CD4-positive, CD25-positive, alpha-beta regulatory T cell (primary cell): ENCODE results near the gene RGS17. TPM values are rescaled to one million over a fixed set of nuclear protein-coding genes. Genes with fewer than 3 reads are reported as not detected.

ENCODE experiments used
- ATAC-seq, 2 donors: fragments of 150-1000 bp; cut with Tn5 transposase; one replicate each; pipeline ENCODE4 v1.10.0; 2021; ENCODE audit warnings: low read depth in 2 of 2, moderate number of reproducible peaks in 2 of 2, moderate library complexity in 1 of 2
- DNase-seq, 3 donors: peaks; one replicate each; pipeline versions ENCODE4 v3.0.0 to v3.0.0-alpha.2; 2012 to 2022; ENCODE audit warnings: mixed read lengths in 1 of 3
- H3K27ac ChIP-seq: one replicate; pipeline ENCODE4 v1.7.0; 2013; ENCODE audit warnings: mild to moderate bottlenecking, low read length; ENCODE audit not compliant: insufficient read depth, poor library complexity, severe bottlenecking
- H3K27me3 ChIP-seq: one replicate; pipeline ENCODE4 v1.7.0; 2013; ENCODE audit warnings: low read length; ENCODE audit not compliant: control insufficient read depth, insufficient read depth
- H3K36me3 ChIP-seq: one replicate; pipeline ENCODE4 v1.7.0; 2013; ENCODE audit warnings: mild to moderate bottlenecking, low read length, moderate library complexity; ENCODE audit not compliant: control insufficient read depth, insufficient read depth
- H3K4me1 ChIP-seq: 2 replicates; pipeline ENCODE4 v1.7.0; 2013; ENCODE audit warnings: mild to moderate bottlenecking, low read length; ENCODE audit not compliant: insufficient read depth, control insufficient read depth, poor library complexity, severe bottlenecking
- H3K4me3 ChIP-seq: one replicate; pipeline ENCODE4 v1.7.0; 2013; ENCODE audit warnings: low read depth, mild to moderate bottlenecking, low read length, moderate library complexity
- H3K9me3 ChIP-seq, 2 experiments: 1 replicate in 1 of 2; 2 replicates in 1 of 2; pipeline ENCODE4 v1.7.0; 2013; ENCODE audit warnings: low read length in 2 of 2, mild to moderate bottlenecking in 1 of 2, moderate library complexity in 1 of 2; ENCODE audit not compliant: control insufficient read depth in 2 of 2
- H3K27ac Mint-ChIP-seq, 3 donors: one replicate each; pipeline ENCODE4 v1.8.0; 2020 to 2022; ENCODE audit warnings: mild to moderate bottlenecking in 3 of 3, mixed read lengths in 3 of 3, moderate library complexity in 2 of 3
- H3K27me3 Mint-ChIP-seq: one replicate; pipeline ENCODE4 v1.8.0; 2022; ENCODE audit warnings: mild to moderate bottlenecking, mixed read lengths
- H3K36me3 Mint-ChIP-seq: one replicate; pipeline ENCODE4 v1.8.0; 2020; ENCODE audit warnings: mixed read lengths
- H3K4me1 Mint-ChIP-seq, 4 donors: one replicate each; pipeline ENCODE4 v1.8.0; 2020 to 2022; ENCODE audit warnings: mixed read lengths in 4 of 4, mild to moderate bottlenecking in 1 of 4
- H3K4me3 Mint-ChIP-seq, 4 donors: one replicate each; pipeline ENCODE4 v1.8.0; 2020 to 2022; ENCODE audit warnings: mild to moderate bottlenecking in 4 of 4, mixed read lengths in 4 of 4, moderate library complexity in 3 of 4
- H3K9me3 Mint-ChIP-seq, 7 donors: one replicate each; pipeline ENCODE4 v1.8.0; 2020 to 2022; ENCODE audit warnings: mixed read lengths in 7 of 7, mild to moderate bottlenecking in 3 of 7, moderate library complexity in 2 of 7
- polyA plus RNA-seq, 4 donors: library from polyadenylated mRNA; unstranded; fragments of 300-500 nt; fragmentation: Illumina TruSeq; gene quantifications; one replicate each; pipeline ENCODE4 v1.2.3, GENCODE V29; 2021
- total RNA-seq: library from RNA; stranded (reverse); gene quantifications from one replicate; pipeline ENCODE4 v1.2.3, GENCODE V29; 2022

The RGS17 gene
- total and polyA plus RNA-seq, 5 donors from 2014 or later = 0.03 TPM; not detected in 4

- no peak overlapping the region for H3K4me3 Mint-ChIP-seq
- no peak overlapping the region for H3K4me3 ChIP-seq
- H3K36me3 Mint-ChIP-seq = no peaks in the 10 kb centered on the region
- DNase-seq (no peak), ATAC-seq (no peak)
- H3K4me1 ChIP-seq = no peaks in the 10 kb centered on the region
- no peaks in the 10 kb centered on the region for H3K36me3 ChIP-seq
- no peaks in the 10 kb centered on the region for H3K4me1 Mint-ChIP-seq
- no peak overlapping the region for H3K27ac ChIP-seq
- no peak overlapping the region for H3K27ac Mint-ChIP-seq
- no peaks in the 10 kb centered on the region for H3K9me3 ChIP-seq
- H3K9me3 Mint-ChIP-seq = peaks cover 0 to 2% (median 0%) of the 10 kb centered on the region in 7 donors
- H3K27me3 Mint-ChIP-seq = peaks cover under 1% of the 10 kb centered on the region
- H3K27me3 ChIP-seq = no peaks in the 10 kb centered on the region
Measured at GRCh38 chr6:153102605-153103318, 28.3 kb downstream of the RGS17 start.

- no peaks in the 10 kb centered on the region for H3K36me3 Mint-ChIP-seq
- H3K27me3 Mint-ChIP-seq = peaks cover 5% of the 10 kb centered on the region
- H3K4me3 Mint-ChIP-seq = no peak overlapping the region
- peaks cover 0 to 2% (median 0%) of the 10 kb centered on the region in 4 donors for H3K4me1 Mint-ChIP-seq
- Histone ChIP-seq H3K4me1 (no peaks in the 10 kb centered on the region), H3K27ac (no peak overlapping the region), H3K27me3 (no peaks in the 10 kb centered on the region), H3K36me3 (no peaks in the 10 kb centered on the region), H3K9me3 (no peaks in the 10 kb centered on the region), H3K4me3 (no peak overlapping the region)
- ATAC-seq = no peak
- DNase-seq = no peak
- peaks cover 0 to 2% (median 0%) of the 10 kb centered on the region in 7 donors for H3K9me3 Mint-ChIP-seq
- no peak overlapping the region for H3K27ac Mint-ChIP-seq
Measured at GRCh38 chr6:153101461-153101860, 29.6 kb downstream of the RGS17 start.

DNA sequence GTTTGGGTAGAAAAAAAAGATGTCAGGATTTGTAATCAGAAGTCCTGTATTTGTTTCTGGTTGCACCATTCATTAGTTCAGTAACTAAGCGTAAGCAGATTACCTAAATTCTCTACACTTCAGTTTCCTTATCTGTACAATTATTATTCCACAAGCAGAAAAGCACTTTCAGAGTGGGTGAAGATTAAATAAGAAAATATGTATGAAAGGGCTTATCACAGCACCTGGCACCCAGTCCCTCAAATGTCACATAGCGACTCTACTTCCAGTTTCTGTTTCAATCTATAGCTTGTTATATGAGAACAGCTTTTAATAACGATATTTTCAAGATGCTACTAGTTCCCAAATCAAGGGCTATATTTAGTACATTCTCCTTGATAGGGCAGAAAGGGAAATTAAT lies 31.4 kb downstream of the RGS17 start:
- H3K27ac Mint-ChIP-seq = no peak overlapping the region
- H3K36me3 Mint-ChIP-seq = no peaks in the 10 kb centered on the region
- no peak overlapping the region for H3K4me3 Mint-ChIP-seq
- H3K9me3 Mint-ChIP-seq = peaks cover 0 to 2% (median 0%) of the 10 kb centered on the region in 7 donors
- H3K27me3 Mint-ChIP-seq = peaks cover 11% of the 10 kb centered on the region
- DNase-seq = no peak
- Histone ChIP-seq H3K27ac (no peak overlapping the region), H3K36me3 (no peaks in the 10 kb centered on the region), H3K4me3 (no peak overlapping the region), H3K4me1 (no peaks in the 10 kb centered on the region), H3K27me3 (no peaks in the 10 kb centered on the region), H3K9me3 (no peaks in the 10 kb centered on the region)
- H3K4me1 Mint-ChIP-seq = peaks cover 0 to 2% (median 0%) of the 10 kb centered on the region in 4 donors
- ATAC-seq = no peak

DNA sequence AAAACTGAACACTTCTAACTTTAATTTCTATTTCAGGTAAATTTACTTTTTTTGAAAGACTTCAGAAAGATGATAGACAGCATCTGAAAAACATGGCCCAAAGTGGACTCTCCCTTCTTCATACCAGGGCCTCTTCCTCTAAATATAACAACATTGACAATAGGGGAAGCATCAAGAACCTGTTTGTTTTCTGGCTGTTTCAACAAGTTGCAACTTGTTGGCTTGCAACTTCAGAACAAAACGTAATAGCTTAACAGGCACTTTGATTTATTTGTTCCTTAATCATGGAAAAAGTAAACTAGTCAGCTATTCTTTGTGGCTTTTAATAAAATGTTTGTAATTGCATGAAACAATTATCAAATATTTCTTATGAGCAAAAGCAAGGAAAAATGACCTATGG lies 34.3 kb downstream of the RGS17 start:
- DNase-seq (no peak), ATAC-seq (no peak)
- Histone ChIP-seq H3K27ac (no peak overlapping the region), H3K9me3 (no peaks in the 10 kb centered on the region), H3K27me3 (no peaks in the 10 kb centered on the region), H3K4me1 (no peaks in the 10 kb centered on the region), H3K4me3 (no peak overlapping the region), H3K36me3 (no peaks in the 10 kb centered on the region)
- Mint-ChIP-seq H3K27ac (no peak overlapping the region), H3K9me3 (peaks cover 0 to 2% (median 0%) of the 10 kb centered on the region in 7 donors), H3K4me3 (no peak overlapping the region), H3K36me3 (no peaks in the 10 kb centered on the region), H3K4me1 (peaks cover 0 to 2% (median 0%) of the 10 kb centered on the region in 4 donors), H3K27me3 (peaks cover 11% of the 10 kb centered on the region)

DNA sequence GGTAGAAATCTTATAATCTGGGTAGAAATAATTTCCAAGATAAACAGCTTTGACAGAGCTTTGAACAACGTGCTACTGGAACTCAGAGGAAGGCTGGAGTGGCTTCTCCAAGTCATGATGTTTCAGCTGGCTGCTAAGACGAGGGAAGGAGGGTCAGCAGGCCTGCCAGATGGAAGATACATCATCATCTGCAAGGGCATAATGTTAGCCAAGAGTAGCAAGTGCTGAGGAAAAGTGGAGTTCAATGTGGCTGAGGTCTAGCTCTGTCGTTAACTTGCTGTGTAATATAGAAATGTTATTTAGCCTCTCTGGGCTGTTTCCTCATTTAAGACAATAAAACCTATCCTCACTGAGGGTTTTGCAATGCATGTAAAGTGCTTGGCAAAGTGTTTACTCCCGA lies 35.1 kb downstream of the RGS17 start:
- H3K27me3 ChIP-seq = no peaks in the 10 kb centered on the region
- no peaks in the 10 kb centered on the region for H3K36me3 Mint-ChIP-seq
- H3K4me1 ChIP-seq = no peaks in the 10 kb centered on the region
- H3K27ac ChIP-seq = no peak overlapping the region
- H3K36me3 ChIP-seq = no peaks in the 10 kb centered on the region
- H3K4me3 Mint-ChIP-seq = no peak overlapping the region
- H3K4me1 Mint-ChIP-seq = peaks cover 0 to 2% (median 0%) of the 10 kb centered on the region in 4 donors
- H3K9me3 Mint-ChIP-seq = peaks cover 0 to 2% (median 0%) of the 10 kb centered on the region in 7 donors
- no peak overlapping the region for H3K4me3 ChIP-seq
- no peaks in the 10 kb centered on the region for H3K9me3 ChIP-seq
- ATAC-seq (no peak), DNase-seq (no peak)
- no peak overlapping the region for H3K27ac Mint-ChIP-seq
- peaks cover 11% of the 10 kb centered on the region for H3K27me3 Mint-ChIP-seq

DNA sequence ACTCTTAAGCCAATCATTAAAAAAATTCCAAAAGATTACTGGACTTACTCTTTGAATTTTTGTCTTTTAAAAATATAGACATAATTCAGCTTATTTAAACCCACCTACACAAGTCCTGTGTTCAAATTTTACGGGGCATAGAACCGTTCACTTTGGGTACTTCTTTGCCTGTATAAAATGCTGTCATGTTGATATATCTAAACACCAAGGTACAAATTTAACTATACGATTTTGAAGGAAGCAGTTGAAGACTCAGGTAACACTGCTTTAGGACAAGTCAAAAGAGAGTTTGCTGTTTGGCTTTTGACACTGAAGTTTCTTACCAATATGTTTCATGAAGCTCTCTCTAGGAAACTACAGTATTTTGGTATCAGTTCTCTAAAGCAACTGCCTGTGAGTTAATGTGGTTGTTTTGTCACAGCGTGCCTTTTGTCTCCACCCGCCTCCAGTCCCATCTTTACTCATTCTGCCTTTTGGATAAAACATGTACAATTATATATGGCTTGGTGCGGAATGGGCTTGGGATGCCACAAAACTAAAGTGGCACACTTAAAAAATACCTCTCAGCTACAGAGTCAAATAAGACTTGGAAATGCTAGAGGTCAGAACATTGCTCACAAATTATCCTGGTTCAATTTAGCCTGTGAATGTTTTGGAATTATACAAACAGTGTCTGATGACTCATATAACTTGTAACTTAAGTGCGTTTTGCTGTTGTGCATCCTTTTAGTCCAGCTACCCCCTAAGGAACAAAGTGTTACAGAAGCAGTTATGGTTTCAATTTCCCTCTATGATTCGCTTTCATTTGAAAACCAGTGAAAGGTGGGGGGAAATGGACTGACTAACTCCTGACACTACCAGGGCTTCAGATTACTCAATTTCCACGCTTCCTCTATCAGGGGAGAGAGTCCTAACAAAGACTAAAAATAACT lies 38.7 kb downstream of the RGS17 start:
- Mint-ChIP-seq H3K36me3 (no peaks in the 10 kb centered on the region), H3K4me1 (no peaks in the 10 kb centered on the region), H3K9me3 (peaks cover 0 to under 1% (median 0%) of the 10 kb centered on the region in 7 donors), H3K27ac (no peak overlapping the region), H3K27me3 (peaks cover 6% of the 10 kb centered on the region), H3K4me3 (no peak overlapping the region)
- Histone ChIP-seq H3K27me3 (no peaks in the 10 kb centered on the region), H3K9me3 (no peaks in the 10 kb centered on the region), H3K27ac (no peak overlapping the region), H3K36me3 (no peaks in the 10 kb centered on the region), H3K4me3 (no peak overlapping the region), H3K4me1 (no peaks in the 10 kb centered on the region)
- DNase-seq (no peak), ATAC-seq (no peak)

DNA sequence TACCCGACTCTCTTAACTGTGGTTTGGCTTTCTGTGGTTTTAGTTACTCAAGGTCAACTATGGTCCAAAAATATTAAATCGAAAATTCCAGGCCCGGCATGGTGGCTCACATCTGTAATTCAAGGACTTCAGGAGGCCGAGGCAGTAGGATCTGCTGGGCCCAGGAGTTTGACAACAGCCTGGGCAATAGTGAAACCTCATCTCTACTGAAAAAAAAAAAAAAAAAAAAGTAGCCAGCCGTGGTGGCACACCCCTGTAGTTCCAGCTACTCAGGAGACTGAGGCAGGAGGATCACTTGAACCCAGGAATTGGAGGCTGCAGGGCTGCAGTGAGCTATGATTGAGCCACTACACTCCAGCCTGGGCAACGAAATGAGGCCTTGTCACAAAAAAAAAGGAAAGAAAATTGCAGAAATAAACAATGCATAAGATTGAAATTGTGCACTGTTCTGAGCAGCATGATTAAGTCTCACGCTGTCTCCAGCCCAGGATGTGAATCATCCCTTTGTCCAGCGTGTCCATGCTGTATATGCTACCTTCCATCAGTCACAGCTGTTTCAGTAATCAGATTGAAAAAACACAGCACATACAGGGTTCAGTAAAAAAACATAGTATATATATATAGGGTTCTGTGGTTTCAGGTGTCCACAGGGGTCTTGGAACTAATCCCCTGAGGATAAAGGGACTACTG lies 40.7 kb downstream of the RGS17 start:
- H3K9me3 Mint-ChIP-seq = peaks cover 0 to 1% (median 0%) of the 10 kb centered on the region in 7 donors
- no peaks in the 10 kb centered on the region for H3K4me1 Mint-ChIP-seq
- no peaks in the 10 kb centered on the region for H3K27me3 Mint-ChIP-seq
- Histone ChIP-seq H3K9me3 (no peaks in the 10 kb centered on the region), H3K27ac (no peak overlapping the region), H3K27me3 (no peaks in the 10 kb centered on the region), H3K36me3 (no peaks in the 10 kb centered on the region), H3K4me3 (no peak overlapping the region), H3K4me1 (no peaks in the 10 kb centered on the region)
- no peak for DNase-seq
- H3K4me3 Mint-ChIP-seq = no peak overlapping the region
- no peak overlapping the region for H3K27ac Mint-ChIP-seq
- no peaks in the 10 kb centered on the region for H3K36me3 Mint-ChIP-seq
- ATAC-seq = no peak
